K562 (cell line): Measurements from ENCODE around the gene ZACN. TPM values are rescaled to one million over a fixed set of nuclear protein-coding genes. Genes with fewer than 3 reads are reported as not detected.

ENCODE experiments used
- ADNP ChIP-seq: fragments of 200-800 bp; sonication (Bioruptor generic); IDR thresholded peaks from 2 replicates; pipeline ENCODE4 v1.6.1; 2016; ENCODE audit warnings: missing genetic modification characterization, missing compliant biosample characterization
- BCLAF1 ChIP-seq, 2 experiments: fragments of 450-650 bp in 1 of 2; IDR thresholded peaks; 2 replicates each; pipeline ENCODE4 v1.6.1; 2011 to 2017; ENCODE audit warnings: low read depth in 2 of 2, antibody characterized with exemption in 1 of 2, borderline replicate concordance in 1 of 2, low read length in 1 of 2, mild to moderate bottlenecking in 1 of 2, mixed read lengths in 1 of 2; ENCODE audit not compliant: control insufficient read depth in 1 of 2
- ETS2 ChIP-seq: IDR thresholded peaks from 2 replicates; pipeline ENCODE4 v1.6.1; 2016; ENCODE audit warnings: borderline replicate concordance, missing genetic modification characterization, mild to moderate bottlenecking, moderate library complexity, missing compliant biosample characterization; ENCODE audit not compliant: poor library complexity, severe bottlenecking
- HES1 ChIP-seq: fragments of 450-650 bp; IDR thresholded peaks from 2 replicates; pipeline ENCODE4 v1.6.1; 2016; ENCODE audit warnings: low read depth, mild to moderate bottlenecking, moderate library complexity
- HOXB6 ChIP-seq: fragments of 250-450 bp; sonication (Bioruptor Pico); IDR thresholded peaks from 2 replicates; pipeline ENCODE4 v1.5.1; 2022; ENCODE audit warnings: mild to moderate bottlenecking, borderline replicate concordance
- MBD2 ChIP-seq: sonication (generic); IDR thresholded peaks from 2 replicates; pipeline ENCODE4 v1.6.1; 2016; ENCODE audit warnings: low read depth, borderline replicate concordance
- MTA2 ChIP-seq: fragments of 450-650 bp; IDR thresholded peaks from 2 replicates; pipeline ENCODE4 v1.6.1; 2016; ENCODE audit warnings: low read depth
- NFATC3 ChIP-seq: fragments of 450-650 bp; IDR thresholded peaks from 2 replicates; pipeline ENCODE4 v1.6.1; 2017; ENCODE audit warnings: mild to moderate bottlenecking
- PPARD ChIP-seq: fragments of 250-450 bp; sonication (Bioruptor Pico); IDR thresholded peaks from 2 replicates; pipeline ENCODE4 v1.8.0; 2022; ENCODE audit warnings: inconsistent platforms, mild to moderate bottlenecking, moderate library complexity
- RBM15 ChIP-seq: fragments of 200-400 bp; formaldehyde crosslinking; IDR thresholded peaks from 2 replicates; pipeline ENCODE4 v1.6.1; 2018; ENCODE audit warnings: mild to moderate bottlenecking, low read length, moderate library complexity; ENCODE audit not compliant: insufficient read depth
- RBM25 ChIP-seq: fragments of 200-400 bp; formaldehyde crosslinking; IDR thresholded peaks from 2 replicates; pipeline ENCODE4 v1.6.1; 2018; ENCODE audit warnings: low read length, low read depth, moderate library complexity; ENCODE audit not compliant: severe bottlenecking
- RERE ChIP-seq: sonication (generic); formaldehyde crosslinking; IDR thresholded peaks from 2 replicates; pipeline ENCODE4 v1.8.0; 2023; ENCODE audit warnings: missing genetic modification reagents, mild to moderate bottlenecking, borderline replicate concordance
- SMARCE1 ChIP-seq: fragments of 450-650 bp; IDR thresholded peaks from 2 replicates; pipeline ENCODE4 v1.7.1; 2016; ENCODE audit warnings: mild to moderate bottlenecking
- TRIM24 ChIP-seq, 2 experiments: fragments of 450-650 bp; IDR thresholded peaks; 2 replicates each; pipeline ENCODE4 v1.6.1; 2016
- ZNF143 ChIP-seq: sonication (generic); formaldehyde crosslinking; IDR thresholded peaks from 2 replicates; pipeline ENCODE4 v1.9.0; 2022; ENCODE audit warnings: mild to moderate bottlenecking, missing genetic modification reagents
- ZNF431 ChIP-seq: sonication (generic); formaldehyde crosslinking; IDR thresholded peaks from 2 replicates; pipeline ENCODE4 v1.8.0; 2022; ENCODE audit warnings: mild to moderate bottlenecking, missing genetic modification reagents
- ZNF740 ChIP-seq, 3 experiments: fragments of 200-800 bp in 1 of 3; sonication (Bioruptor generic) in 1 of 3; sonication (generic) in 1 of 3; formaldehyde crosslinking in 1 of 3; IDR thresholded peaks; 2 replicates each; pipeline versions ENCODE4 v1.6.1 to v1.8.0; 2016 to 2022; ENCODE audit warnings: mild to moderate bottlenecking in 2 of 3, missing compliant biosample characterization in 2 of 3, missing genetic modification characterization in 2 of 3, missing genetic modification reagents in 1 of 3
- polyA plus RNA-seq, 8 experiments: library from polyadenylated mRNA; depleted of rRNA in 4 of 8; stranded (reverse) in 5 of 8; unstranded in 3 of 8; fragments of >200 nt; fragmentation: Nextera tagmentation in 2 of 8; fragmentation: Illumina TruSeq in 1 of 8; extraction: Ambion mirVana in 2 of 8; extraction: Trizol in 1 of 8; gene quantifications; 2 replicates each; pipeline versions ENCODE4 v1.2.1 to v1.2.3, GENCODE V29; 2011 to 2014; ENCODE audit warnings: inconsistent platforms in 1 of 8, missing spikeins in 1 of 8
- total RNA-seq, 7 experiments: library from RNA; depleted of rRNA in 6 of 7; stranded (reverse); fragments of >200 nt in 6 of 7; fragmentation: Illumina TruSeq in 2 of 7; extraction: Trizol in 2 of 7; gene quantifications; 2 replicates each; pipeline versions ENCODE4 v1.2.1 to v1.2.3, GENCODE V29; 2011 to 2021; ENCODE audit warnings: low replicate concordance in 1 of 7

The ZACN gene
- total and polyA plus RNA-seq, 9 of the 15 experiments (the other 6 are each of a cell fraction or from before 2014, with no cell fraction given), result 0.07 TPM; not detected in 8

GRCh38 chr17:76072148-76072858, 6.7 kb upstream of the ZACN start, which contains the start of gene SRP68 (continued):
- no peak for TF ChIP-seq BCLAF1 (IDR thresholded peaks at IDR 0.05; ENCODE audit: borderline replicate concordance in 1 of 2, control insufficient read depth in 1 of 2, low read depth in 2 of 2, low read length in 1 of 2)
- no peak for TF ChIP-seq RBM25
- no peak; the same call in 1 of the 2 replicates for TF ChIP-seq ZNF431 (CRISPR knock-in tag)
- TF ChIP-seq NFATC3, result no peak
- TF ChIP-seq HOXB6 (CRISPR knock-in tag), result no peak
- TF ChIP-seq ETS2 (tag), result no peak
- no peak for TF ChIP-seq RERE (CRISPR knock-in tag)
- no peak for TF ChIP-seq MTA2
- no peak for TF ChIP-seq TRIM24 (IDR thresholded peaks at IDR 0.05)
- peak; percentile 63; the same call in 1 of the 2 replicates for TF ChIP-seq MBD2
- TF ChIP-seq PPARD (CRISPR knock-in tag), result no peak
- TF ChIP-seq HES1, result no peak
- TF ChIP-seq ADNP (tag), result no peak
- TF ChIP-seq ZNF740 (CRISPR knock-in tag; IDR thresholded peaks at IDR 0.05), result no peak
- no peak for TF ChIP-seq ZNF740 (tag; IDR thresholded peaks at IDR 0.05)
- peak; percentile 77 for TF ChIP-seq ZNF143
- TF ChIP-seq SMARCE1, result no peak
- TF ChIP-seq RBM15, result no peak
